GM06990 (cell line): ENCODE measurements around the gene TBC1D22A.
"Not testable (repeated sequence)": the region's sequence is repeated elsewhere in the genome, so short reads cannot be mapped to it uniquely, and the experiment has no call there.

Experiments used
- DNase-seq: peaks from one replicate; pipeline ENCODE4 v3.0.0-alpha.2; 2011; ENCODE audit not compliant: insufficient read length; ENCODE audit errors: extremely low read depth
- H3K27me3 ChIP-seq: replicated peaks from 2 replicates; pipeline ENCODE4 v1.6.0; 2011; ENCODE audit warnings: low read length; ENCODE audit not compliant: control insufficient read depth, insufficient read depth
- H3K36me3 ChIP-seq: 2 replicates; pipeline ENCODE4 v1.5.1; 2011; ENCODE audit warnings: low read length; ENCODE audit not compliant: control insufficient read depth, insufficient read depth
- H3K4me3 ChIP-seq: replicated peaks from 2 replicates; pipeline ENCODE4 v1.5.1; 2011; ENCODE audit warnings: low read depth, mild to moderate bottlenecking, control low read depth, low read length
- TF ChIP-seq, protein P1 (sequence below): IDR thresholded peaks from 2 replicates; pipeline ENCODE4 v1.5.1; 2011; ENCODE audit warnings: low read length, control low read depth, mild to moderate bottlenecking, inconsistent platforms; ENCODE audit not compliant: insufficient read depth, poor library complexity, severe bottlenecking

TBC1D22A gene

DNA sequence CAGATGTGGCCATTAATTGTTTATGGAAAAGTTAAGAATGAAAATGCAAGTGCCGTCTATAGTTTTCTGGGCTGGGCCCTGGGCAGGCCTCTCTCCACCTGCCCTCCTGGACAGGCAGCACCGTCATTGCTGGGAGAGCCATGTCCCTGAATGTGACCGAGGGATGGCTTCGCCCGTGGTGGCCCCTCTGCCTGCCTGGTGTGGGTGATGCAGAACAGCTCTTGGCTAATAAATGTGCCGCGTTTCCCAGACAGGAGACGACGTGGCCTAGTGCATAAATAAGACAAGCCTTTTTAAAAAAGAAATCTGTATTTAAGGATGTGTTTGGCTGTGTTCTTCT, 407.3 kb downstream of the TBC1D22A start:
- no peak for DNase-seq
- Histone ChIP-seq H3K36me3 (peaks cover 6% of the 10 kb centered on the region), H3K4me3 (no peak overlapping the region), H3K27me3 (no peaks in the 10 kb centered on the region)
- TF ChIP-seq, protein P1, sequence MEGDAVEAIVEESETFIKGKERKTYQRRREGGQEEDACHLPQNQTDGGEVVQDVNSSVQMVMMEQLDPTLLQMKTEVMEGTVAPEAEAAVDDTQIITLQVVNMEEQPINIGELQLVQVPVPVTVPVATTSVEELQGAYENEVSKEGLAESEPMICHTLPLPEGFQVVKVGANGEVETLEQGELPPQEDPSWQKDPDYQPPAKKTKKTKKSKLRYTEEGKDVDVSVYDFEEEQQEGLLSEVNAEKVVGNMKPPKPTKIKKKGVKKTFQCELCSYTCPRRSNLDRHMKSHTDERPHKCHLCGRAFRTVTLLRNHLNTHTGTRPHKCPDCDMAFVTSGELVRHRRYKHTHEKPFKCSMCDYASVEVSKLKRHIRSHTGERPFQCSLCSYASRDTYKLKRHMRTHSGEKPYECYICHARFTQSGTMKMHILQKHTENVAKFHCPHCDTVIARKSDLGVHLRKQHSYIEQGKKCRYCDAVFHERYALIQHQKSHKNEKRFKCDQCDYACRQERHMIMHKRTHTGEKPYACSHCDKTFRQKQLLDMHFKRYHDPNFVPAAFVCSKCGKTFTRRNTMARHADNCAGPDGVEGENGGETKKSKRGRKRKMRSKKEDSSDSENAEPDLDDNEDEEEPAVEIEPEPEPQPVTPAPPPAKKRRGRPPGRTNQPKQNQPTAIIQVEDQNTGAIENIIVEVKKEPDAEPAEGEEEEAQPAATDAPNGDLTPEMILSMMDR: no peak

DNA sequence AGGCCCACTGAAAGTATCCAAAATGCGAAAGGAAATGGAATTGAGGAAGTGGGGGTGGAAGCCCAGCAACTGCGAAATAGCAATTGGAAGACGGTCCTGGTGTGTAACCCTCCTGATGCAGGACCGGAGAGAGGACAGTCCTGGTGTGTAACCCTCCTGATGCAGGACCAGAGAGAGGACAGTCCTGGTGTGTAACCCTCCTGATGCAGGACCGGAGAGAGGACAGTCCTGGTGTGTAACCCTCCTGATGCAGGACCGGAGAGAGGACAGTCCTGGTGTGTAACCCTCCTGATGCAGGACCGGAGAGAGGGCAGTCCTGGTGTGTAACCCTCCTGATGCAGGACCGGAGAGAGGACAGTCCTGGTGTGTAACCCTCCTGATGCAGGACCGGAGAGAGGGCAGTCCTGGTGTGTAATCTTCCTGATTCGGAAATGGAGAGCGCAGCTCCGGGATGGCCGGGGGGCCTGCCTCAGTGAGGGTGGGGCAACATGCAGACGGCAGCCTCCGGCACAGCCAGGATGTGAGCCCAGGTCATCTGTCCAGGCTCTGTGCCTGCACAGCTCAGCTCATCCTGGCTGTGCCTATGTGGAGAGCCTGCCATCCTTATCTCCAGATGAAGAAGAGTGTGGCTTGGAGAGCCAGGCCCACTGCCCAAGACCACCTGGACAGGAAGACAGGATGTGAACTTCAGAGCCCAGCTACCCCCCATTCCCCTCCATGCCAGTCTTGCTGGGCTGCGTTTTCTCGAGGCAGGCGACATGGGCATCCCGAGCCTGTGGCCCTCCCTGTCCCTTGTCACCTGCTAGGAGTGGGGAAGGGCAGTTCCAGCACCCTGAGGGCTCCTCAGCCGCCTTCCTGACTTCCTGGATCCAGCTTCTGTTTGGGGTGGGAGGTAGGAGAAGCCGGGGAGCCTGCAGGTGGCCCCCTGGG, 408.3 kb downstream of the TBC1D22A start:
- DNase-seq, H3K4me3 ChIP-seq, H3K36me3 ChIP-seq, H3K27me3 ChIP-seq: not testable (repeated sequence)

DNA sequence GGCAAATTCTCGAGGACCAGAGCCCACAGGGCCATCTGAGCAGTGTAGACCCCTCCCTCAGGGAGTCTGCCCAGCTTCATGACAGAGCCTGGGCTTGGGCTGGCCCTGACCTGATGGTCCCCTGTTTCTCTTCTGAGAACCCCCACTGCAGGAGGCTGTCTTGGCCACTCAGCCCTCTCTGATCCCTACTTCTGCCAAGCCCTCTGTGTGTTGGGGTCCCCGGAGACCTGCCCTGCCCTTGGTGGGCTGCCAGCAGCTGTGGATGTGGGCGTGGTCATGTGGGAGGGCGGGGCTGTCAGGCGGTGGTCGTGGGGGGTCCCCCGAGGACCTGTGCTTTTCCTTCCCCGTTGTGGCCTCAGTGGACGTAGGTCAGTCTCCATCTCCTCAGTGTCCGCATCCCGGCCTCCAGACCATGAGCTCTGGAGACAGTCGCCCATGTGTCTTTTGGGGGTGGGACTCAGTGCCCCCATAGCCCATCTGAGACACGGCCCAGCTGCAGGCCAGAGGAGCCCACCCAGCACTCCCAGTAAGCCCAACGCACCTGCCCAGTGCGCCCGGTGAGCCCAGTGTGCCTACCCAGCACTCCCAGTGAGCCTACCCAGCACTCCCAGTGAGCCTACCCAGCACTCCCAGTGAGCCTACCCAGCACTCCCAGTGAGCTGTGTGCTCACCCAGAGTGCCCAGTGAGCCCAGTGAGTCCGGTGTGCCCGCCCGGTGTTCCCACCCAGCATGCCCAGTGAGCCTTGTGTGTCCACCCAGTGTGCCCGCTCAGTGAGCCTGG, 409.2 kb downstream of the TBC1D22A start:
- TF ChIP-seq, protein P1: no peak
- H3K27me3 ChIP-seq: no peaks in the 10 kb centered on the region
- no peak overlapping the region for H3K4me3 ChIP-seq
- peaks cover 7% of the 10 kb centered on the region for H3K36me3 ChIP-seq
- DNase-seq: peak; percentile 5

DNA sequence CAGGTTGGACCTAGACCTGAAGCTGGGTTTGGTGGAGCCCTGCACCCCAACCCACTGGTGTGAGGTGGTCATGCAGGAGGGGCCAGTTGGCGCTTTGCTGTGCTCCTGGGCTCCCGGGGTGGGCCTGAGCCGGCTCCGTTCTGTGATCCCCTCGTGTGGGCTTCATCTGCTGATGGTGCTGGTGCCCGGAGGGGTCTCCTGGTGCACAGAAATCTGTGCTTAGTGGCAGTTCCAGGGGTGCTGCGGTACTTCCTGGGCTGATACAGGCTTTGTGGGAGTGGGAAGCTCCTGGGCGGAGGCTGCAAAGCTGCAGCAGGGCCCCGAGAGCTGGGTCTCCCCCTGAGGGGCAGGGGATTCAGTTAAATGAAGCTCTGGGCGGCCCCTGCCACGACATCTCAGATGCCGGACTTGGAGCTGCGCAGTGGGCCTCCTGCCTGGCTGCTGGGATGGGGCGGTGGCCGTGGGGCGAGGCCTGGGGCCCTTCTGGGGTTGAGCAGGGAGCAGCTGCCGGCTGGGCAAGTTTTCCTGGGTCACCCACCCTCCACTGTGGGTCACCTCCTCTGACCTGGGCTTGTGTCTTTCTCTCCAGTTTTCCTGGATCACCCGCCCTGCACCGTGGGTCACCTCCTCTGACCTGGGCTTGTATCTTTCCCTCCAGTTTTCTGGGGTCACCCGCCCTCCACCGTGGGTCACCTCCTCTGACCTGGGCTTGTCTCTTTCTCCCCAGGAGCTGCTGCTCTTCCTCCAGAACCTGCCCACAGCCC, 410.5 kb downstream of the TBC1D22A start:
- Histone ChIP-seq H3K4me3 (no peak overlapping the region), H3K27me3 (no peaks in the 10 kb centered on the region), H3K36me3 (peaks cover 7% of the 10 kb centered on the region)
- TF ChIP-seq, protein P1: no peak
- no peak for DNase-seq

DNA sequence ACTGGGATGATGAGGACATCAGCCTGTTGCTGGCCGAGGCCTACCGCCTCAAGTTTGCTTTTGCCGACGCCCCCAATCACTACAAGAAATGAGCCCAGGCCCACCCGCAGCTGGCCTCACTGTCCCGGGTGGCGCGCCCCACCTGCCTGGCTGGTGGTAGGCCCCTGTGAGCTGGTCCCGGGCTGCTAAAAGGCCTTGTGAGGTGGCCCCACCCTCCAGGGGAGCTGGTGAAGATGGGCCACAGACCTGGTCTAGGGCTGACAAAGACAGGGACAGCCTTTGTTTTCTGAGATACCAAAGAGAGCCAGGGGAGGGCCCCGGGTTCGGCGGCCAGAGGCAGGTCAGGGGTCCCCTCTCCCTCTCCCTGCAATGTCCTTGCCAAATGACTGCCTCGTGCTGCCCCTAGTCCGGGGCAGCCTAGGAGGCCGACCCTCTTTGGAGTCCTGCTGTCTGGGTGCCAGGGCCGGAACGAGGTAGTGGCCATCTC, 411.1 kb downstream of the TBC1D22A start:
- H3K27me3 ChIP-seq: no peaks in the 10 kb centered on the region
- no peak overlapping the region for H3K4me3 ChIP-seq
- peak; percentile 1 for DNase-seq
- TF ChIP-seq, protein P1: no peak
- peaks cover 7% of the 10 kb centered on the region for H3K36me3 ChIP-seq
